ENCODE results near the gene GNPDA1.

GNPDA1 gene

DNA sequence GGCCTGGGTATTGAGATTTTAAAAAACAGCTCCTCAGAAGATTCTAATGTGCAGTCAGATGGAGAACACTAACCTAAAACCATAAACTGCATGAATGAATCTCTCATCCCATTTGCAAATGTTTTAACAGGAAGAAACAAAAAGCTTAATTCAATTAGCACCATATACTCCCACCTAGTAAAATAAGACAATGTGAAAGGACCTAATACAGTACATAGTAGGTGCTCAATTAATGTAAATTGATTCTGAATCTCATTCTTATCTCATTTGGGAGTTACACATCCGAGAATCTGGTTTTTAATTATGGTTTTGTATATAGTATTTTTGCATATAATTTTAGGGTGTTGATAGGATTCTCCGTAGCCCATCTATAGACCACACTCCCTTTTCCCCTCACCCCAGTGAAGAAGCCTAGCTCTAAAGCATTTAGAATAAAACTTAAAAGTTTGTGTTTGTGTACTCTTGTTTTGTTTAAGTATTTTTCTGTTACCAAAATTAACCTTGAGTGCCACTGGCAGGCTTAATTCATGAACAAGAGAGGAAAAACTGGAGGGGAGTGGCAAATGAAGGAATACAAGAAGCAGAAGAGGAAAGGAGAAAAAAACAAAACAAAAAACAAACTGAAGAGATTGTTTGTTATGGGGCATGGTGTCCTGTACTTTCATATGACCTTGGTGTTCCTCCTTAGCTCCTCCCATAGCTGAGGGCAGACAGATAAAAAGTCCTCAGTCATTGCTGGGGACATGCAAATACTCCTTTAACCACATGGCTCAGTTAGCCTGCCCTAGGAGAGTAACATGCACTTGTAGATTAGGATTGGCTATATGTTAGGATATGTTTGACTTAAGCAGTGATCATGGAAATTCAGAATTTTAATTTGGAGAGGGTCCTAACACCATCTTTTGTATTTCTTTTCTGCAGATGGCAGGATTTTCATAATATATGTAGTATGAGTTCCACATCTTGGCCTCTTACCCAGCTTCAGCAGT lies 42.8 kb downstream of the GNPDA1 start:
- H3K4me3 ChIP-seq (replicated peaks; ENCODE audit: low read depth, low read length) = peak overlapping the region; percentile 68
- DNase-seq (ENCODE audit: extremely low read depth, low read depth) = no peak
- TF ChIP-seq, protein P1, sequence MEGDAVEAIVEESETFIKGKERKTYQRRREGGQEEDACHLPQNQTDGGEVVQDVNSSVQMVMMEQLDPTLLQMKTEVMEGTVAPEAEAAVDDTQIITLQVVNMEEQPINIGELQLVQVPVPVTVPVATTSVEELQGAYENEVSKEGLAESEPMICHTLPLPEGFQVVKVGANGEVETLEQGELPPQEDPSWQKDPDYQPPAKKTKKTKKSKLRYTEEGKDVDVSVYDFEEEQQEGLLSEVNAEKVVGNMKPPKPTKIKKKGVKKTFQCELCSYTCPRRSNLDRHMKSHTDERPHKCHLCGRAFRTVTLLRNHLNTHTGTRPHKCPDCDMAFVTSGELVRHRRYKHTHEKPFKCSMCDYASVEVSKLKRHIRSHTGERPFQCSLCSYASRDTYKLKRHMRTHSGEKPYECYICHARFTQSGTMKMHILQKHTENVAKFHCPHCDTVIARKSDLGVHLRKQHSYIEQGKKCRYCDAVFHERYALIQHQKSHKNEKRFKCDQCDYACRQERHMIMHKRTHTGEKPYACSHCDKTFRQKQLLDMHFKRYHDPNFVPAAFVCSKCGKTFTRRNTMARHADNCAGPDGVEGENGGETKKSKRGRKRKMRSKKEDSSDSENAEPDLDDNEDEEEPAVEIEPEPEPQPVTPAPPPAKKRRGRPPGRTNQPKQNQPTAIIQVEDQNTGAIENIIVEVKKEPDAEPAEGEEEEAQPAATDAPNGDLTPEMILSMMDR (IDR thresholded peaks at IDR 0.05; ENCODE audit: low read depth, low read length, missing control alignments) = no peak

DNA sequence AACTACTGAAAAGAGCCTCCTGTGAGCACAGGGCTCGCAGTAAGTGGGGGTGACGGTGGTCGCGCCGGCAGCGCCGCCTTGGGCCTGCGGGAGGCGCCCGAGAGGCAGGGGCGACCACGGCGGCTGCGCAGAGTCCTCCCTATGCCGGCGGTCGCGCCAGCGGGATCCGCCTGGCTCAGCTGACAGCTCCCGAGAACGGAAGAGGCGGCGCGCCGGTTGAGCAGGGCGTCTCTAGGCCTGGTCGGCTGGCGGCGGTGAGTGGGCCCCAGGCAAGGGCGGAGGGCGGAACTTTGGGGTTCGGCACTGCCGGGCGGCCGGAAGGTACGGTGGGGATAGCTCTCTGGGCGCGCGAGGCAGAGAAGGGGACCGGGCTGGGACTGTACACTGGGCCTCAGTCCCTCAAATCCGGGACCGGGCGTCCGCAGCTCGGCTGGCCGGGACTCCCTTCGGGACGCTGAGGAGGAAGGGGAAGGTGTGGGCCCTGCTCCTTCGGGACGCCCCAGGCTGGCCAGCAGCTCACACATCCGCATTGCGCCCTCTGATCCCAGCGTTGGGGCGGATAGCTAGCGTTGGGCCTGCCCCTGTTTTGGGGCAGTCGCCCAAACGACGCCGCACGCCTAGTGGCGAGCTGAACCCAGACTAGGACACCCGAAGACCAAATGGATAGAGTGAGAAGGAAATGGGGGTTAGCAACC lies 43.8 kb downstream of the GNPDA1 start, which contains the start of gene RNF14:
Gene RNF14 (plus strand): TSS at position 192 of the 695 bp plus-strand sequence. CDS start 4,484 bp downstream, outside the sequence.
- TF ChIP-seq, protein P1 (IDR thresholded peaks at IDR 0.05; ENCODE audit: low read depth, low read length, missing control alignments) = peak; percentile 65
- peak; percentile 58 for DNase-seq (ENCODE audit: extremely low read depth, low read depth)
- H3K4me3 ChIP-seq (replicated peaks; ENCODE audit: low read depth, low read length) = peak within 1 kb of the TSS; percentile 68

DNA sequence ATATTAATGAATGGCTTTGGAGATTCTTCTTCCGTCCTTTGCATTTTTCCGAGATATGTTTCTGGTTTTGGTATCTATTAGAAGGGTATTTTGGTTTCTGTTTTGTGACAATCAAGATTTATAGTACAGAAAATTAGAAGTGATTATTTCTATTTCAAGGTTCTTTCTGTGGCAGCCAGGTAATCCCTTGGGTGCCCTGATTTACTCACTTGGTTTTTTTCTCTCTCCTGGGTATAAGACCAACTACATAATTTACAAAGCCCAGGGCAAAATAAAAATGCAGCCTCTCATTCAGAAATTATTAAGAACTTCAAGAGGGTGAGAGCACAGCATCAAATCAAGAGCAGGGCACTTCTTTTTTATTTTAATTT lies 45.9 kb downstream of the GNPDA1 start:
- DNase-seq (ENCODE audit: extremely low read depth, low read depth) = no peak
- no peak overlapping the region for H3K4me3 ChIP-seq (replicated peaks; ENCODE audit: low read depth, low read length)
- TF ChIP-seq, protein P1 (IDR thresholded peaks at IDR 0.05; ENCODE audit: low read depth, low read length, missing control alignments) = no peak

DNA sequence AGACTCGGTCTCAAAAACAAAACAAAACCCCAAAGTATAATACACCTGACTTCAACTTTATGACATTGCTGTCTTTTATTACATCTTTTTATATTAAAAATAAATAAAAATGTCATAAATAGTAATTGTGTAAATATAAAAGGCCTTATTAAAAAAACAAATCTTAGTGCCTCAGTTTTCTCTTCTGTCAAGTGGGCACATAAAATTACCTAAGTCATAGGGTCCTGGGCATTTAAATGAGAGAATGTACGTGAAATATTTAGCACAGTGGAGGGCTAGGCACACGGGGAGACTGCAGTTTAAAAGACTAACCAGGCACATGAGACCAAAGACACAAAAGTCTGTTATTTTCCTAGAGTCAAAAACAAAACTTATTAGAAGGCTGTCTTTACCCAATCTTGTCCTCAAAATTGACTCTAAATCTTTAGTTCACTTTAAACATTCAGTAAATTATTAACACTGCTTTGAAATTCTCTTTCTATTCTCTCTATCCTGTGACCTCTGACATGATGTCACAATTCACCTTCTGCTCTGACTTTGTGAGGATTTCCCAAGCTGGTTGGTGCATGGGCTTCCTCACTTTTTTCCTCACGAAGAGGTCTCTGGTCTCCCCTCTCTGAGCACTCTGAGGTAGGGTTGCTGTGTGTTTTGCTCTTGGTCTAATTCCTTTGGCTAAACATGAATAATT lies 46.4 kb downstream of the GNPDA1 start:
- no peak for DNase-seq (ENCODE audit: extremely low read depth, low read depth)
- H3K4me3 ChIP-seq (replicated peaks; ENCODE audit: low read depth, low read length) = no peak overlapping the region
- TF ChIP-seq, protein P1 (IDR thresholded peaks at IDR 0.05; ENCODE audit: low read depth, low read length, missing control alignments) = no peak

DNA sequence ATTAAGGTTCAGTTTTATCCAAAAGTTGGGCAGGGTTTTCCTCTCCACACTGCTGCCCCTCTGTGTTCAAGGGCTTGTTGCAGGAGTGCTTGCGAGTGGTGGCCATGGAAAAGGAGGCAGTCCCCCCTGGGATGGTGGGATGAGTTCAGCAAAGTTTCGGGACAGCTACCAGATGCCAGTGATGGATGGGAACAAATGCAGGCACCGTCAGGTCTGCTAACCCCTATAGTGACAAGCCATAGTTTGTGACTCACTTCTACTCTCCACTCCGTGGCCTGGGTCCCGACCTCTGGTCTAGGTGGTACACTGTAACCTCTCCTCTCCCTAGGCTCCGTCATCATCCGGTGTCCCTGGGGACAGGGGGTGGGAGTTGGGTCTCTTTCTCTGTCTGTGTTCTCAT lies 47.8 kb downstream of the GNPDA1 start:
- TF ChIP-seq, protein P1 (IDR thresholded peaks at IDR 0.05; ENCODE audit: low read depth, low read length, missing control alignments) = no peak
- no peak for DNase-seq (ENCODE audit: extremely low read depth, low read depth)
- H3K4me3 ChIP-seq (replicated peaks; ENCODE audit: low read depth, low read length) = no peak overlapping the region

DNA sequence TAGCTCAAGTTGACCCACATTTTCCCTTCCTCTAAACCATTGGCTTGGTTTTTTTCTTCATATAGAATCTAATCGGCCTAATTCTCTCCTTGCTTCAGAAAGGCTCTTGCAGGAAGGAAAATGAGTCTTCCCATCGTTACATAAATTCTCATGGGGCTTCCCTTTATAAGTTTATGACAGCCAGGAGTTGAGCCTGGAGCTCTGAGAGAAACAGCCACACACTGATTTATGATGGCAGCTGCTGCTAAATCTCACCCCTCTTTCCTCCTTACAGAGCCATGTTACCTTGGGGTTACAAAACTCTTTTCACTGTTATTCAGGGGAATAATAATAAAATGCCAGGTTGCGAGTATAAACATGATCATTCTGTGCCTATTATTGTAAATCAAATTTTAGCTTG lies 49.1 kb downstream of the GNPDA1 start:
- DNase-seq (ENCODE audit: extremely low read depth, low read depth) = no peak
- no peak overlapping the region for H3K4me3 ChIP-seq (replicated peaks; ENCODE audit: low read depth, low read length)
- TF ChIP-seq, protein P1 (IDR thresholded peaks at IDR 0.05; ENCODE audit: low read depth, low read length, missing control alignments) = no peak

Measured in HFF-Myc (cell line).